ENCODE results near the gene SLC4A1. TPM values are rescaled to one million over a fixed set of nuclear protein-coding genes. Genes with fewer than 3 reads are reported as not detected.

Gene SLC4A1
- total and polyA plus RNA-seq, 11 donors, result 0.03 to 3.3 (median 0.50) TPM; not detected in 2

DNA sequence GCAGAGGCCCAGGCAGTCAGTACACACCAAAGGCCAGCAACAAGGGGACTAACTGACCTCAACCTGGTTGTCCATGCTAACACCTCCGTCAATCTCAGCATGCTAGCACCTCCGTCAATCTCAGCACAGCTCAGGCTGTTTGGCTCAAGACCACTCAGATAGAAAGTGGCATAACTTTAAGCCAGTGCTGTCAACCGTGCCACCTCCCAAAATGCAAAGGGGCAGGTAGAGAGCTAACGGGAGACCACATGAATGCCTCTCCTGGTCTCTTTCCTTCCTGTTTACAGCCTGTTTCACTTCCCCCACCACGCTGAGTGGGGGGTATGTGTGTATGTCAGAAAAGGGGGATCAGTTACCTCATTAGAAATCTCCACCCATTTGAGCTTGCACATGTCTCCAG lies 51.8 kb downstream of the SLC4A1 start:
- Histone ChIP-seq H3K4me1 (peaks cover 4 to 29% (median 24%) of the 10 kb centered on the region in 12 donors), H3K27me3 (no peaks in the 10 kb centered on the region), H3K4me3 (no peak overlapping the region), H3K9me3 (no peaks in the 10 kb centered on the region), H3K36me3 (peaks cover 5 to 58% (median 50%) of the 10 kb centered on the region in 9 donors), H3K27ac (peak overlapping the region in 1 of 12 donors; percentile 99)
- TF ChIP-seq CTCF (IDR thresholded peaks at IDR 0.05) (no peak), POLR2A (IDR thresholded peaks at IDR 0.05) (no peak)
- intact Hi-C loops (cut with DNase I), result loop anchor here in 2 of 10 donors (2.0 to 10.0 kb wide), 3 partner anchors 56 to 289 kb away; partner anchors contain the start of genes GPATCH8 (in 1 of the 2) and SLC25A39 (in 1 of the 2)
- DNase-seq, result no peak
- ATAC-seq, result no peak
- WGBS, 4 donors, result 65 to 77% (median 76%) methylated on average over 5 of the region's 5 CpGs

GRCh38 chr17:44214896-44215295 lies 53.0 kb downstream of the SLC4A1 start:
- intact Hi-C loops (cut with DNase I), result loop anchor here in 3 of 10 donors (5.0 to 10.0 kb wide), 4 partner anchors 57 to 290 kb away; partner anchors contain the start of genes GRN (in 2 of the 3) and GPATCH8 (in 1 of the 3)
- H3K36me3 ChIP-seq, result peaks cover 5 to 70% (median 58%) of the 10 kb centered on the region in 9 donors
- TF ChIP-seq POLR2A (IDR thresholded peaks at IDR 0.05) (no peak), CTCF (IDR thresholded peaks at IDR 0.05) (no peak)
- H3K4me3 ChIP-seq, result no peak overlapping the region
- H3K4me1 ChIP-seq, result peaks cover 7 to 42% (median 34%) of the 10 kb centered on the region in 12 donors
- DNase-seq (peak in 1 of 5 donors; percentile 1), ATAC-seq (no peak)
- no peaks in the 10 kb centered on the region for H3K27me3 ChIP-seq
- 81 to 90% (median 86%) methylated on average over 6 of the region's 6 CpGs for WGBS, 4 donors
- H3K9me3 ChIP-seq, result no peaks in the 10 kb centered on the region
- no peak overlapping the region for H3K27ac ChIP-seq

GRCh38 chr17:44214230-44214494 lies 53.8 kb downstream of the SLC4A1 start:
- DNase-seq (no peak), ATAC-seq (no peak)
- WGBS, 4 donors, result 80 to 100% (median 97%) methylated on average over 1 of the region's 1 CpG
- Histone ChIP-seq H3K27ac (no peak overlapping the region), H3K4me1 (peaks cover 7 to 49% (median 35%) of the 10 kb centered on the region in 12 donors), H3K9me3 (no peaks in the 10 kb centered on the region), H3K4me3 (no peak overlapping the region), H3K36me3 (peaks cover 5 to 77% (median 65%) of the 10 kb centered on the region in 9 donors), H3K27me3 (no peaks in the 10 kb centered on the region)
- intact Hi-C loops (cut with DNase I), result loop anchor here in 3 of 10 donors (5.0 to 10.0 kb wide), 3 partner anchors 113 to 291 kb away; partner anchors contain the start of genes GRN (in 2 of the 3) and GPATCH8 (in 1 of the 3)
- no peak for TF ChIP-seq CTCF (IDR thresholded peaks at IDR 0.05)
- TF ChIP-seq POLR2A (IDR thresholded peaks at IDR 0.05), result no peak

DNA sequence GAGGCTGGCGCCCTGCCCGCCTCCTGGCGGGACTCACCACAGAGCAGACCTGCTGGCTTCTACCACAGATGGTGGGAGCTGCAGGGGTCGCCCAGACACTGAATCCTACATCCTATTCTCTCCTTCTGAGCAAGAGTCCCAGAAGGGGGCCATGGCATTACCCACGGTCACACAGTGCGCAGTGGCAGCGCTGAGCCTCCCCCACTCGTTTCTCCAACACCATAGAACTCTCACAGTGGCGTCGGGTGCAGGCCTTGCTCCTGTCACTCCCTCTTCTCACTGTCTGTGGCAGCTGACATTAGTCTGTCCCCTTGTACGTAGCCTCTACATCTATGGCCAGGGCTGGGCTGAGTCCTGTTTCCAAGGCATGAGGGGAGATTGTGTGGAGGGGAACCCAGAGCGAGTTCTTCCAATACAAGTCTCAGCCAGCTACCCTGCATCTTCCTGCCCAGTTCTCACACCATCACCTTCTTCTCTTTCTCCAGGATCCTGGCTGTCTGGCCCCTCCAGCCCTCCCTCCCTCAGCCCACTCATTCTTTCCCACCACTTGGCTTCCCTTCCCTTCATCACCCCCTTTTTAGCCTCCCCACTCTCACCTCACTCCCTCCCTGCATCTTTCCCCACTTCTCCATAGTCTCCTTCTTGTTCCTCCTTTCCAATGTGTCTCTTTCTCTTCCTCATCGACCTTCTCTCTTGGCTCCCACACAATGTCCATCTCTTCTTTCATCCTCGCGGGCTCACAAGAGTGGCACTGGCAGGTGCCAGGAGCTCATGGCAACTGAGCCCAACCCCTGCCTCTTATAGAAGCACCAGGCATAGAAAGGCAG lies 54.3 kb downstream of the SLC4A1 start:
- Histone ChIP-seq H3K9me3 (no peaks in the 10 kb centered on the region), H3K36me3 (peaks cover 5 to 82% (median 71%) of the 10 kb centered on the region in 9 donors), H3K4me1 (peaks cover 7 to 49% (median 35%) of the 10 kb centered on the region in 12 donors), H3K4me3 (no peak overlapping the region), H3K27me3 (no peaks in the 10 kb centered on the region), H3K27ac (no peak overlapping the region)
- ATAC-seq (no peak), DNase-seq (peak in 1 of 5 donors; percentile 23)
- no peak for TF ChIP-seq CTCF (IDR thresholded peaks at IDR 0.05)
- TF ChIP-seq POLR2A (IDR thresholded peaks at IDR 0.05), result no peak
- intact Hi-C loops (cut with DNase I), result loop anchor here in 4 of 10 donors (2.0 to 10.0 kb wide), 4 partner anchors 114 to 291 kb away; partner anchors contain the start of genes GRN (in 2 of the 4) and GPATCH8 (in 1 of the 4)
- WGBS, 4 donors, result 81 to 89% (median 87%) methylated on average over 15 of the region's 15 CpGs

Measured in heart left ventricle (tissue), 16 donors.